ENCODE results near the gene TAF7.
"Not testable (repeated sequence)": the region's sequence is repeated elsewhere in the genome, so short reads cannot be mapped to it uniquely, and the experiment has no call there.

TAF7 gene

GRCh38 chr5:141320225-141321169 lies at the start of gene TAF7:
Gene TAF7 (minus strand): TSS chr5:141320784. CDS start chr5:141320044, 740 bp downstream.
- DNase-seq, result peak; percentile 94

DNA sequence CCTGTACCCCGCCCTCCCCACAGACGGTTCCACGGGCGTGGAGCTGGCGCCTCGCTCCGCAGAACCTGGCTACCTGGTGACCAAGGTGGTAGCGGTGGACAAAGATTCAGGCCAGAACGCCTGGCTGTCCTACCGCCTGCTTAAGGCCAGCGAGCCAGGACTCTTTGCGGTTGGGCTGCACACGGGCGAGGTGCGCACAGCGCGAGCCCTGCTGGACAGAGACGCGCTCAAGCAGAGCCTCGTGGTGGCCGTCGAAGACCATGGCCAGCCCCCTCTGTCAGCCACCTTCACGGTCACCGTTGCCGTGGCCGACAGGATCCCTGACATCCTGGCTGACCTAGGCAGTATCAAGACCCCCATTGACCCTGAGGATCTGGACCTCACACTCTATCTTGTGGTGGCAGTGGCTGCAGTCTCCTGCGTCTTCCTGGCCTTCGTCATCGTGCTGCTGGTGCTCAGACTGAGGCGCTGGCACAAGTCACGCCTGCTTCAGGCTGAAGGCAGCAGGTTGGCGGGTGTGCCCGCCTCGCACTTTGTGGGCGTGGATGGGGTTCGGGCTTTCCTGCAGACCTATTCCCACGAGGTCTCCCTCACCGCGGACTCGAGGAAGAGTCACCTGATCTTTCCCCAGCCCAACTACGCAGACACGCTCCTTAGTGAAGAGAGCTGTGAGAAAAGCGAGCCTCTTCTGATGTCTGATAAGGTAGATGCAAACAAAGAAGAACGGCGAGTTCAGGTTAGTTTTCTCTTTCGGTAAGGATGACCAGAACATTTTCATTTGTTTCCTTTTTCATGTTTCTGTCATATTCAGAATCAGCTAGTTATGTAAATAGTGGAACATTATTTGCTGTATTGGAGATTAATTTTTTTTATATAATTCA lies 45.7 kb upstream of the TAF7 start:
- no peak for DNase-seq

- DNase-seq, result no peak
Observed at GRCh38 chr5:141363952-141364660, 43.5 kb upstream of the TAF7 start, which contains the start of gene PCDHGA5. Gene PCDHGA5 (plus strand): TSS chr5:141364162. CDS start chr5:141364331, 169 bp downstream.

DNA sequence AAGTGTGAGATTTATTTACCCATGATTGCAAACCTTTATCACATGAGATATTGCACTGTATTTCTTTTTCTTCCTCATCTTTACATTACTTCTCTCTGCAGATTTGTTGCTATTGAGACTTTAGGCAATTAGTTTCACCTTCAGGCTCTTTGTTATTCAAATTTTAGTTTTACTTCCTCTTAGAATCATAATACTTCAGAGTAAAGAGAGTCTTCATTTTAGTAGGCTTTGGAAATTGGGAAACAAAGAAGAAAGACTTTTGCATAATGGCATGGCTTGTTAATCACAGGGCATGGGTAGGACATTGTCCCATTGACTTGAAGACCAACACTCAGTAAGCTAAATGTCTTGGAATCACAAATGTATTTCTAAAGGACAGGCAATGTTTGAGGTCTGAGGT lies 42.1 kb upstream of the TAF7 start:
- DNase-seq, result no peak

GRCh38 chr5:141360685-141361084 lies 40.1 kb upstream of the TAF7 start:
- DNase-seq, result no peak

GRCh38 chr5:141359790-141360426 lies 39.3 kb upstream of the TAF7 start, which contains the start of gene PCDHGB2:
Gene PCDHGB2 (plus strand): TSS chr5:141359994. CDS start chr5:141360136, 142 bp downstream.
- peak; percentile 46 for DNase-seq

GRCh38 chr5:141356950-141357349 lies 36.4 kb upstream of the TAF7 start:
- DNase-seq, result no peak

DNA sequence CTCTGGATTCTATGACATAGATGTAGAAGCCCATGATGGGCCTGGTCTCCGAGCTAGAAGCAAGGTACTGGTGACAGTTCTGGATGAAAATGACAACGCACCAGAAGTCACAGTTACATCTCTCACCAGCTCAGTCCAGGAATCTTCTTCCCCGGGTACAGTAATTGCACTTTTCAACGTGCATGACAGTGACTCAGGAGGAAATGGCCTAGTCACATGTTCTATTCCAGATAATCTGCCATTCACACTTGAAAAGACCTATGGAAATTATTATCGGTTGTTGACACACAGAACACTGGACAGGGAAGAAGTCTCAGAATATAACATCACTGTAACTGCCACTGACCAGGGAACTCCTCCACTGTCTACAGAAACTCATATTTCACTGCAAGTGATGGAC lies 35.5 kb upstream of the TAF7 start:
- DNase-seq, result no peak

DNA sequence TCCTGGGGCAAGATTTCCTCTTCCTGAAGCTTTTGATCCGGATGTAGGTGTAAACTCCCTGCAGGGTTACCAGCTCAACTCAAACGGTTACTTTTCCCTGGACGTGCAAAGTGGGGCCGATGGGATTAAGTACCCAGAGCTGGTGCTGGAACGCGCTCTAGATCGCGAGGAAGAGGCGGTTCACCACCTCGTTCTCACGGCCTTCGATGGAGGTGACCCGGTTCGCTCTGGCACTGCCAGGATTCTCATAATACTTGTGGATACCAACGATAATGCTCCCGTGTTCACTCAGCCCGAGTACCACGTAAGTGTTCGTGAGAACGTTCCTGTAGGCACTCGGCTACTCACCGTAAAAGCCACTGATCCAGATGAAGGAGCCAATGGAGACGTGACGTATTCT lies 35.1 kb upstream of the TAF7 start:
- DNase-seq, result no peak

- DNase-seq, result peak; percentile 15
Observed at GRCh38 chr5:141354900-141355469, 34.4 kb upstream of the TAF7 start, which contains the start of gene PCDHGA4. Gene PCDHGA4 (plus strand): TSS chr5:141355021. CDS start chr5:141355108, 87 bp downstream.

GRCh38 chr5:141351591-141351990 lies 31.0 kb upstream of the TAF7 start:
- no peak for DNase-seq

GRCh38 chr5:141349917-141350619 lies 29.5 kb upstream of the TAF7 start, which contains the start of gene PCDHGB1:
Gene PCDHGB1 (plus strand): TSS chr5:141350099. CDS start chr5:141350261, 162 bp downstream.
- DNase-seq, result peak; percentile 48

- DNase-seq, result not testable (repeated sequence)
Observed at GRCh38 chr5:141346017-141346416, 25.4 kb upstream of the TAF7 start.

GRCh38 chr5:141345327-141345726 lies 24.7 kb upstream of the TAF7 start:
- no peak for DNase-seq

- DNase-seq, result no peak
Observed at GRCh38 chr5:141343953-141344463, 23.4 kb upstream of the TAF7 start.

DNA sequence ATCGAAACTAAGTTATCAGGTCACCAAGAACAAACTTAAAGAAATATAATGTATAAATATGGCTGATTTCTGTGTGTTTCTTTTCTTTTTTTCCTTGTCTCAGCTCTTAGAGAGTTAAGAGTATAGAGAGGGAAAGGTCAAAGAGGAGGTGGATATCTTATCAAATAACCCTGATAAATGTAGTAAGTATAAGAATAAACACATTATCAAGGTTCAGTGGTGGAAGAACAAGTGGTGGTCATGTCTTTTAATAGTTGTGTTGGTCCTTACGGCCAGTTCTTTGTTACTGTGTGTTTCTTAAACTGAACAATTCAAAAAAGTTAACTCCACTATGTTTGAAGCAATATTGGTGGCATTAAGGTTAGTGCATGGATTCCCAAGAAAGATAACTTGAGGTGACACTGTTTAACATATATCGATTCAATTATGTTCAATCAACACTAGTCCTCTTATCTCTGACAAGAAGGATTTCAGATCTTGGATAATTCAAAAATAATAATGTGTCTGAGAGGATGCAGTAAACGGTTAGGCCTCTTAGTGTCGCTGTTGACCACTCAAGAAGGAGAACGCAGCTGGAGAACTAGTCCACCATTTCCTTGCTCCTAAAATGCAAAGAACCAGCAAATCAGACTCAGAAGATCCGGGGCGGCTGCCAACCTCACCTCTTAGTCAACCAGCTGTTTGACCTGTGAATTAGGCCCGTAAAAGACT lies 22.8 kb upstream of the TAF7 start, which contains the start of gene PCDHGA3:
Gene PCDHGA3 (plus strand): TSS at position 588 of the 711 bp plus-strand sequence. CDS start 205 bp downstream, outside the sequence.
- DNase-seq, result peak; percentile 14

- no peak for DNase-seq
Observed at GRCh38 chr5:141342773-141343172, 22.2 kb upstream of the TAF7 start.

- not testable (repeated sequence) for DNase-seq
Observed at GRCh38 chr5:141340781-141341354, 20.3 kb upstream of the TAF7 start.

Data from CD4-positive, alpha-beta T cell treated with Interleukin-17A for 1 hour (primary cell).